WTC11 (cell line): ENCODE measurements around the gene SLC12A2. TPM values are rescaled to one million over a fixed set of nuclear protein-coding genes. Genes with fewer than 3 reads are reported as not detected.

Source experiments
- ATAC-seq: fragments of 200-7000 bp; cut with Tn5 transposase; 2 replicates; pipeline ENCODE4 v1.10.0; 2021; ENCODE audit warnings: mild to moderate bottlenecking, moderate library complexity
- CTCF ChIA-PET: fragments of 300-600 bp; sonication (Branson Sonifier 250); formaldehyde crosslinking; loops from one replicate; lab custom pipeline; 2021; ENCODE audit warnings: antibody characterized with exemption; lab: Charles Lee
- POLR2A ChIA-PET: fragments of 350-600 bp; sonication (Branson Sonifier 250); formaldehyde crosslinking; loops from one replicate; lab custom pipeline; 2021; ENCODE audit warnings: antibody characterized with exemption; lab: Charles Lee
- DNase-seq: peaks from one replicate; pipeline ENCODE4 v3.0.0; 2021; ENCODE audit warnings: low spot score
- H3K27ac Mint-ChIP-seq: 2 replicates; pipeline ENCODE4 v1.8.0; 2021; ENCODE audit warnings: mixed read lengths
- H3K27me3 Mint-ChIP-seq: 2 replicates; pipeline ENCODE4 v1.8.0; 2021; ENCODE audit warnings: low read depth, mild to moderate bottlenecking, moderate library complexity, mixed read lengths
- H3K36me3 Mint-ChIP-seq: 2 replicates; pipeline ENCODE4 v1.8.0; 2021; ENCODE audit warnings: mixed read lengths
- H3K4me1 Mint-ChIP-seq: 2 replicates; pipeline ENCODE4 v1.8.0; 2022; ENCODE audit warnings: mixed read lengths
- H3K4me3 Mint-ChIP-seq: 2 replicates; pipeline ENCODE4 v1.8.0; 2021; ENCODE audit warnings: mild to moderate bottlenecking, moderate library complexity, mixed read lengths
- H3K9me3 Mint-ChIP-seq: 2 replicates; pipeline ENCODE4 v1.8.0; 2021; ENCODE audit warnings: mixed read lengths
- AFF4 ChIP-seq: sonication (generic); formaldehyde crosslinking; IDR thresholded peaks from 2 replicates; pipeline ENCODE4 v1.8.1; 2023; ENCODE audit warnings: mild to moderate bottlenecking, missing genetic modification reagents, borderline replicate concordance
- ARID4B ChIP-seq: sonication (generic); formaldehyde crosslinking; IDR thresholded peaks from 2 replicates; pipeline ENCODE4 v1.8.0; 2023; ENCODE audit warnings: missing genetic modification reagents, mild to moderate bottlenecking, borderline replicate concordance
- ATF6 ChIP-seq: sonication (generic); formaldehyde crosslinking; IDR thresholded peaks from 2 replicates; pipeline ENCODE4 v1.8.1; 2023; ENCODE audit warnings: mild to moderate bottlenecking, missing genetic modification reagents
- EMX1 ChIP-seq: fragments of 250-450 bp; sonication (Bioruptor Pico); IDR thresholded peaks from 2 replicates; pipeline ENCODE4 v1.8.0; 2021; ENCODE audit warnings: mild to moderate bottlenecking
- ETV6 ChIP-seq: sonication (generic); formaldehyde crosslinking; IDR thresholded peaks from 2 replicates; pipeline ENCODE4 v1.8.1; 2022; ENCODE audit warnings: mild to moderate bottlenecking, missing genetic modification reagents
- FOXK1 ChIP-seq: sonication (generic); formaldehyde crosslinking; IDR thresholded peaks from 2 replicates; pipeline ENCODE4 v1.8.0; 2022; ENCODE audit warnings: mild to moderate bottlenecking, moderate library complexity, missing genetic modification reagents
- FOXP4 ChIP-seq: sonication (generic); formaldehyde crosslinking; IDR thresholded peaks from 2 replicates; pipeline ENCODE4 v1.8.0; 2022; ENCODE audit warnings: mild to moderate bottlenecking, missing genetic modification reagents
- HMGA2 ChIP-seq: fragments of 250-450 bp; sonication (Bioruptor Pico); IDR thresholded peaks from 2 replicates; pipeline ENCODE4 v1.4.0; 2021; ENCODE audit warnings: mild to moderate bottlenecking, moderate library complexity
- JAZF1 ChIP-seq: fragments of 250-450 bp; sonication (Bioruptor Pico); IDR thresholded peaks from 2 replicates; pipeline ENCODE4 v1.9.0; 2021; ENCODE audit warnings: moderate library complexity, mild to moderate bottlenecking, inconsistent platforms
- JUN ChIP-seq: sonication (generic); formaldehyde crosslinking; IDR thresholded peaks from 2 replicates; pipeline ENCODE4 v1.8.0; 2023; ENCODE audit warnings: mild to moderate bottlenecking, missing genetic modification reagents
- MLX ChIP-seq: sonication (generic); formaldehyde crosslinking; IDR thresholded peaks from 2 replicates; pipeline ENCODE4 v1.8.1; 2023; ENCODE audit warnings: mild to moderate bottlenecking, missing genetic modification reagents, moderate library complexity
- NFYB ChIP-seq: sonication (generic); formaldehyde crosslinking; conservative IDR thresholded peaks from 2 replicates; pipeline ENCODE4 v1.8.0; 2022; ENCODE audit warnings: low read depth, missing genetic modification reagents
- PRRX2 ChIP-seq: fragments of 250-450 bp; sonication (Bioruptor Pico); IDR thresholded peaks from 2 replicates; pipeline ENCODE4 v1.8.0; 2021; ENCODE audit warnings: mild to moderate bottlenecking
- ZNF232 ChIP-seq: sonication (generic); formaldehyde crosslinking; IDR thresholded peaks from 2 replicates; pipeline ENCODE4 v1.8.0; 2022; ENCODE audit warnings: mild to moderate bottlenecking, missing genetic modification reagents
- ZNF396 ChIP-seq: fragments of 250-450 bp; sonication (Bioruptor Pico); IDR thresholded peaks from 2 replicates; pipeline ENCODE4 v1.8.0; 2021; ENCODE audit warnings: mild to moderate bottlenecking, moderate library complexity, borderline replicate concordance
- ZNF425 ChIP-seq: fragments of 250-450 bp; sonication (Bioruptor Pico); conservative IDR thresholded peaks from 2 replicates; pipeline ENCODE4 v1.9.0; 2021; ENCODE audit warnings: mild to moderate bottlenecking
- total RNA-seq: library from RNA; stranded (reverse); gene quantifications from 3 replicates; pipeline ENCODE4 v1.2.3, GENCODE V29; 2021
- TF ChIP-seq, protein P1 (sequence below): fragments of 250-450 bp; sonication (Bioruptor Pico); IDR thresholded peaks from 2 replicates; pipeline ENCODE4 v1.9.0; 2021; ENCODE audit warnings: mild to moderate bottlenecking
- TF ChIP-seq, protein P2 (sequence below): sonication (generic); formaldehyde crosslinking; IDR thresholded peaks from 2 replicates; pipeline ENCODE4 v1.8.0; 2022; ENCODE audit warnings: mild to moderate bottlenecking, missing genetic modification reagents

The SLC12A2 gene
- total RNA-seq, 1 experiment from 2014 or later: 8.4 TPM

GRCh38 chr5:128193665-128194390, 110.3 kb downstream of the SLC12A2 start:
- TF ChIP-seq MLX (CRISPR knock-in tag): no peak
- TF ChIP-seq EMX1 (CRISPR knock-in tag): no peak
- TF ChIP-seq, protein P1, sequence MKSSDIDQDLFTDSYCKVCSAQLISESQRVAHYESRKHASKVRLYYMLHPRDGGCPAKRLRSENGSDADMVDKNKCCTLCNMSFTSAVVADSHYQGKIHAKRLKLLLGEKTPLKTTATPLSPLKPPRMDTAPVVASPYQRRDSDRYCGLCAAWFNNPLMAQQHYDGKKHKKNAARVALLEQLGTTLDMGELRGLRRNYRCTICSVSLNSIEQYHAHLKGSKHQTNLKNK: no peak
- no peak for TF ChIP-seq PRRX2
- no peak for TF ChIP-seq ATF6 (CRISPR knock-in tag)
- no peak for TF ChIP-seq ZNF232 (CRISPR knock-in tag)
- TF ChIP-seq, protein P2, sequence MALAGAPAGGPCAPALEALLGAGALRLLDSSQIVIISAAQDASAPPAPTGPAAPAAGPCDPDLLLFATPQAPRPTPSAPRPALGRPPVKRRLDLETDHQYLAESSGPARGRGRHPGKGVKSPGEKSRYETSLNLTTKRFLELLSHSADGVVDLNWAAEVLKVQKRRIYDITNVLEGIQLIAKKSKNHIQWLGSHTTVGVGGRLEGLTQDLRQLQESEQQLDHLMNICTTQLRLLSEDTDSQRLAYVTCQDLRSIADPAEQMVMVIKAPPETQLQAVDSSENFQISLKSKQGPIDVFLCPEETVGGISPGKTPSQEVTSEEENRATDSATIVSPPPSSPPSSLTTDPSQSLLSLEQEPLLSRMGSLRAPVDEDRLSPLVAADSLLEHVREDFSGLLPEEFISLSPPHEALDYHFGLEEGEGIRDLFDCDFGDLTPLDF (CRISPR knock-in tag): no peak
- TF ChIP-seq JAZF1: no peak
- TF ChIP-seq HMGA2 (CRISPR knock-in tag): no peak
- no peak for TF ChIP-seq ZNF396
- TF ChIP-seq FOXP4 (CRISPR knock-in tag): no peak
- no peak for TF ChIP-seq ETV6 (CRISPR knock-in tag)
- TF ChIP-seq AFF4 (CRISPR knock-in tag): no peak
- ATAC-seq: no peak
- H3K9me3 Mint-ChIP-seq: no peaks in the 10 kb centered on the region
- no peak for DNase-seq
- H3K27ac Mint-ChIP-seq: no peak overlapping the region
- H3K4me3 Mint-ChIP-seq: no peak overlapping the region
- POLR2A ChIA-PET: interaction anchor here (0.5 kb wide), 1 partner anchor 26 kb away, joined by 4 read pairs; no protein-coding TSS in a partner anchor
- no peaks in the 10 kb centered on the region for H3K36me3 Mint-ChIP-seq
- CTCF ChIA-PET: no interaction called here
- H3K27me3 Mint-ChIP-seq: no peaks in the 10 kb centered on the region
- H3K4me1 Mint-ChIP-seq: peaks cover 19% of the 10 kb centered on the region

DNA sequence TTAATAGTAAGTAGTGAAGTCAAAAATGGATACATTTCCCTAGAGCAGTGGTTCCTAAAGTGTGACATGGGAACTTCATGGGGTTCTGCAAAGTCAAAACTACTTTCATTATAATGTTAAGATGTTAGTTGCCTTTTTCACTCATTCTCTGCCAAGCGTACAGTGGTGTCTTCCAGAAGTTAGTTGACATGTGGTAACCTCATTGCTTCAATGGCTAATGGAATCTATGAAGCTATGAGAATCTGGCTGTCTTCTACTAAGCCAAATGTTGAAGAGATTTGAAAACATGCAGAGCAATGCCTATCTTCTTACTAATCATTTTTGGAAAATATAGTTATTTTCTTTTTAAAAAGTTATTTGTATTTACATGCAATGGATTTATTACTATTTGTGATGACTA, 111.8 kb downstream of the SLC12A2 start:
- Mint-ChIP-seq H3K4me1 (peaks cover 13% of the 10 kb centered on the region), H3K9me3 (no peaks in the 10 kb centered on the region), H3K4me3 (no peak overlapping the region), H3K36me3 (no peaks in the 10 kb centered on the region), H3K27me3 (peaks cover under 1% of the 10 kb centered on the region; the same call in 1 of the 2 replicates), H3K27ac (no peak overlapping the region)
- CTCF ChIA-PET: no interaction called here
- ATAC-seq (no peak), DNase-seq (no peak)
- POLR2A ChIA-PET: no interaction called here
- no peak for TF ChIP-seq NFYB
- no peak for TF ChIP-seq JUN (CRISPR knock-in tag)
- no peak for TF ChIP-seq ZNF425 (CRISPR knock-in tag)
- TF ChIP-seq FOXK1 (CRISPR knock-in tag): no peak
- TF ChIP-seq ARID4B (CRISPR knock-in tag): no peak
